COLO829 (cell line): ENCODE data around the gene TSPAN9.

ENCODE experiments used
- DNase-seq: peaks from one replicate; pipeline ENCODE4 v3.0.0; 2012; ENCODE audit warnings: low spot score

Gene TSPAN9

GRCh38 chr12:3076730-3077571 lies at the start of gene TSPAN9:
Gene TSPAN9 (plus strand): TSS chr12:3077379. CDS start chr12:3201194, 123,815 bp downstream.
- peak; percentile 82 for DNase-seq

DNA sequence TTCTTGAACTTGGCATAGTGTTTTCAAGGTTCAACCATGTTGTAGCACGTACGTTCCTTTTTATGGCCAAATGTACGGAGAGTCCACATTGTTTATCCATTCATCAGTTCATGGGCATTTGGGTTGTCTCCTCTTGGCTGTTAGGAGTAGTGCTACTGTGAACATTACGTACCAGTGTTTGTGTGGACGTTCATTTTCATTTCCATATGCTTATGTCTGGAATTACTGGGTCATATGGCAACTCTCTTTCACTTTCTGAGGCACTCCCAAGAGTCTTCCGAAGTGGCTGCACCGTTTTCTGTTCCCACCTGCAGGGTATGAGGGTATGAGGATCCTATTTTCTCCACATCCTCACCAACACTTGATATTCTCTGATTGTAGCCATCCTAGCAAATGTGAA lies 49.1 kb upstream of the TSPAN9 start:
- DNase-seq, result no peak

- DNase-seq, result no peak
These were observed 46.3 kb upstream of the TSPAN9 start for GRCh38 chr12:3030821-3031429.

DNA sequence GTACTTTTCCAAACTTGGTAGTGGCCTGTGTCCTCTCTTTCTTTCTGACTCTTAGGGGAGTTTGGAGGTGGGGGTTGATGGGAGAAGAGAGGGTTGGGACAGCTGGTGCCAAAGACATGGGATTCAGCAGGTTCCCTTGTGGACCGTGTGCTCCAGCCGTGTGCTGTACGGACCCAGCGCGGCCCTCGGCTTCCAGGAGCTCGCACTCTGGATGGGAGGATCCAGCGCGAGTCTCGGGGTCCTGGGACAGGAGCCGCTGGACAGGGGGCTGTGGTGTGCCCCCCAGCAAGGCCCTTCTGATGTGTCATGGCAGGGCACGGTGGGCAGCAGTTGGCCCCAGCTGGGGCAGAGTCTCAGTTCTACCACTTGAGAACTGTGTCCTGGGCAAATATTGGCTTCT lies 45.0 kb upstream of the TSPAN9 start:
- no peak for DNase-seq

DNA sequence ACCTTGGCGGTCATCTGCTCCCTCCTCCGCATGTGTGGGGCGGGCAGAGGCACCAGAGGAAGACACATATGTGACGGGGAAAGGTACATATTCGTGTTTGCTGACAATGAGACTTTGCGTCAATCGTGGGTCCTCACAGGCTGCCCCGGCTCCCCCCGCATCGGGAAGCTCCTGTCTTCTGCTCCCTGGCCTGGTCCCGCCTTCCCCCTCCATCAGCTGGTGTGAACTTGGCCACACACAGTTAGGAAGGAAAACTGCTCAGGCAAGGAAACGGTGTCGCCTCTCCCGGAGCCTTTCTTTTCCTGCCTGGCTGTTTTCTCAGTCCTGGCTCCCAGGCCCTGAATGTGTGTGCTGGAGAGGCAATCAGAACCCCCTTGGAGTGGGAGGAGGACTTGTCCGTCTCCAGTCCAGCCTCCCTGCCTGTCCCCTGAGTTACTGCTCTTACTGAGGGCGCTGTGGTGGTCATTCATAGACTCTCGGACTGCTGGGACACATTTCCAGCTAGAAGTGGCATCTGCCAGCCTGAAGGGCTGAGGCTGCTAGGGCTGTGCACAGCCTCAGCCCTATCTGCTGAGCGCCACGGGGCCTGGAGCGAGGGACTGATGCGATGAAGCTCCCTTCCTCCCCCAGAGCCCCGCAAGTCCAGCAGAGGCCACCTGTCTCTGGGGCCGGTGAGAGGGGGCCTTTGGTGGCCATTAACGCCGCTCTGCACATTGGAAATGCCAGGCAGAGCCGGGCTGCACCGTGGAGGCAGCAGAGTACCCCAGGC lies 44.2 kb upstream of the TSPAN9 start:
- no peak for DNase-seq

DNA sequence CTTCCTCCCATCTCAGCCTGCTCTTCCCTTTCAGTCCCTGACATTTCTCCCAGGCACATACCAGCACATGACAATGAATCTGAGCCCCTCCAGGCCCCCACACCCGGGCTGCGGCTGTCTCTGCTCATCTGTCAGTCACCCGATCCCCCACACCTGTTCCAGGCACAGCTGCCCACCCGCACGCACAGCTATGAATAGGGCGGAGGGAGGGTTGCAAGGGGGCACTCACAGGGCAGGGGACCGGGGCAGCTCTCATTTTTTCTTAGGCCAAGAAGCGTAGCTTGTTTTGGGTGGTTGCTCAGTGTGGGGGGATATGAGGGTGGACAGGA lies 43.7 kb upstream of the TSPAN9 start:
- DNase-seq, result no peak

- DNase-seq, result peak; percentile 50
These were observed 43.0 kb upstream of the TSPAN9 start for GRCh38 chr12:3034067-3034750.

- DNase-seq, result no peak
These were observed 42.0 kb upstream of the TSPAN9 start for GRCh38 chr12:3035171-3035570.

- DNase-seq, result peak; percentile 76
These were observed 41.1 kb upstream of the TSPAN9 start for GRCh38 chr12:3035815-3036702.

DNA sequence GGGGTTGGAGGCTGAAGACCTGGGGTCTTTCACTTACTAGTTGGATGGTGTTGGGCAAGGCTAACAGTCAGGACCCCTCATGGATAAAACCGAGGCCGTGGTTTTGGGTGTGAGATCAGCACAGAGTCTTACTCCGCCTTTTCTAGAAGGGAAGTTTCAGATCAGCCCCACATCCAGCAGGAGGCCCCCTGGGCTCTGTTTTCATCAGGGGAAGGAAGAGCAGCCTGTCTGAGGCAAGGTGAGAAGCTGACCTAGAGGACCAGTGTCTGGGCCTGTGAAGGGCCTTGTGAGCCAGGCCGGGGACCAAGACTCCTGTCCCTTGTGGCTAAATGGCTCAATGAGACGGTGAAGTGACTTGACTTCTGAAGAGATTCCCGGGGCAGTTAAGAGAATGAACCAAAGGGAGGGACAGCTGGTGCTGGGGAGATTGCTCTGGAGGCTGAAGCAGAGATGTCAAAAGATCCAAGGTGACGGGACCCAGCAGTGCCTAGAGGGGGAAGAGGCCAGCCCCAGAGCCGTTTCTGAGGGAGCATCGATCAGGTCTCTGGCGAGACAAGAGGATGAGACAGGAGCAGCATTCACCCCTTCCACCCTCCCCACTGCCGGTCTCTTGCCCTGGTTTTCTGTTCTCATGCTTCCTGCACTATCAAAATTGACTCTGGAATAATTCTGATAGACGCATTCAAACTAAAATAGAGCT lies 40.1 kb upstream of the TSPAN9 start:
- no peak for DNase-seq

GRCh38 chr12:3038166-3038565 lies 39.0 kb upstream of the TSPAN9 start:
- DNase-seq, result no peak

GRCh38 chr12:3038926-3039510 lies 38.2 kb upstream of the TSPAN9 start:
- DNase-seq, result no peak

GRCh38 chr12:3040026-3040656 lies 37.0 kb upstream of the TSPAN9 start:
- no peak for DNase-seq

DNA sequence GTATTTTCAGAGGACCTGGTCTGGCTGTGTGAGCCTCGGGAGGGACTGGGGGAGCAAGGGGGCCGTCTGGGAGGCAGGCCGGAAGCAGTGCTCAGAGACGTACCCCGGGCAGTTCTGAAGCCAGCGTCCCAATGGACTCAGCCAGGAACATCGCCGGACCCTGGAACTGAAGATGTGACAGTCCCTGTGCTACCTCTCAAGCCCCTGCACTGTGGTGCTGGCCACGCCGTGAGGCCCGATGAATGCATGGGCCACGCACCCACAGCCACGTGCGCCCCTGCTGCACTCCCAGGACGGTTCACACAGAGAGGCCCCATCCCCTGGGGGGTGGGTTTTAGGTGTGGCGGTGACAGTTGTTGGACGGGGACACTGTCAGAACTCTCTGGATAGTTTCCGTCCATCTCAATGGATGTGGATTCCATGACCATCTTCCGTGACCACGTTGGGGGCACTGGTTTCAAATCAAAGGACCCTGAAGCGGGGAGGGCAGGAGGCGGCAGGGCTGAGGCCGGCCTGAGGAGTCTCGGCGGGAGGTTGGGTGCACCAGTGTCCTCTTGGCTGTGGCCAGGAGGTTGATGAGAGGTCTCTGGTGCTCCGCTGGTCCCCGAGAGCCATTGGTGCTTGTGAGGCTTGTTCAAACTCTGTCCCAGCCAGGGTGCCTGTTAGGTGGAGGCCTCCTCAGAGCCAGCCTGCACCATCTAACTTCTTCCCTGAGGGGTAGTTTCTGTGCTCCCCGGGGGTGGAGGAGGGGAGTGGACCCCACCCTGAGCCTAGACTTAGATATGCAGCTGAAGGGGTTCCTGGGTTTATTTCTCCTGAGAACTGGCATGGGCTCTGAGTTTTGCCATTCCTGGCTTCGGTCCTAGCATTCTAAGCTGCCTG lies 36.3 kb upstream of the TSPAN9 start:
- no peak for DNase-seq

DNA sequence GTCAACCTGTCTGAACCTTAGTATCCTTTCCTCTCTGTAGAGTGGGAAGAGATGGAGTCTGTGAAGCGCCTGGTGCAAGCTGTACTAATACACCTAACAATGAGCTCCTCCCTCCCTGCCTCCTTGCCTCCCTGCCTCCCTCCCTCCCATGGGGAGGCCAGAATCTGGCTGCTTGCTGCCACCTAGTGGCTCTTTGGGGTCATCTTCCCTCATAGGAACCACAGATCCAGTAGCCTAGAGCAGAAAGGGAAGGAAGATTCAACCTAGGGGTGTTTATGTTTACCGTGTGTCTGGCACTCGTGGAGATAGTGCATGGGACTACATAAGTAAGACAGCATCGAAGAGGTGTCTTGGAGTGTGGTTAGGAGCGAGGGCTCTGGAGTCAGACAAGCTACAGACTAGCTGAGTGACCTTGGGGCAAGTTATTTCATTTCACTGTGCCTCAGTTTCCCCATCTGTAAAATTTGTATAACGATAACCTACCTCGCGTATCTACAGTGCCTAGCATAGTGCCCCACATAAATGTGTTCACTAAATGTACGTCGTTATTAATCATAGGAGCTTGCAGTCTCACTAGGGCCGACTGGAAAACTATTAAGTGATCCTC lies 35.5 kb upstream of the TSPAN9 start:
- peak; percentile 89 for DNase-seq

GRCh38 chr12:3042394-3042793 lies 34.8 kb upstream of the TSPAN9 start:
- no peak for DNase-seq

- no peak for DNase-seq
These were observed 34.4 kb upstream of the TSPAN9 start for GRCh38 chr12:3042826-3043225.

DNA sequence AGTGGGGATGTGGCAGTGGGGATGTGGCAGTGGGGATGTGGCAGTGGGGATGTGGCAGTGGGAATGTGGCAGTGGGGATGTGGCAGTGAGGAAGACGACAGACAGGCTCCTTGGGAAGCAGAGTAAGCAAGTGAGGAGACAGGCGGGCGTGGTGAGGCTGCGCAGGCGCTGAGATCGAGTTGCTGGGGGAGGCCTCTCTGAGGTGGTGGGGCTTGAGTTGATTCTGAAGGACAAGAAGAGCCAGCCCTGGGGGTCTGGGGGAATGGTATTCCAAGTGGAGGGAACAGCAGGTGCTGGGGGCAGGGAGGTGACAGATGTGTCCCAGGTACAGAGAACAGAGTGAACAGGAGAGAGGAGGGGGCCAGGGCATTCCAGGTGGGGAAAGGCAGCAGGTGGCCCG lies 33.8 kb upstream of the TSPAN9 start:
- DNase-seq, result no peak
